Adrenal gland (tissue), 12 donors: Measurements from ENCODE around the gene FGFRL1. TPM values are rescaled to one million over a fixed set of nuclear protein-coding genes. Genes with fewer than 3 reads are reported as not detected.

Source experiments
- DNase-seq, 7 donors: peaks; one replicate each; pipeline ENCODE4 v3.0.0-alpha.2; 2019 to 2020
- H3K27ac ChIP-seq, 5 donors: fragments of 200-600 bp; sonication (generic) in 4 of 5; 1 replicate in 3 of 5; 2 replicates in 2 of 5; pipeline versions ENCODE4 v1.5.1 to v1.8.0; 2016 to 2020; ENCODE audit warnings: mild to moderate bottlenecking in 1 of 5
- H3K27me3 ChIP-seq: fragments of 200-600 bp; 2 replicates; pipeline ENCODE4 v1.8.0; 2021
- H3K36me3 ChIP-seq, 2 donors: fragments of 200-600 bp; replicated peaks in 1 of 2; 1 replicate in 1 of 2; 2 replicates in 1 of 2; pipeline versions ENCODE4 v1.5.1 to v1.8.0; 2018 to 2022
- H3K4me1 ChIP-seq, 2 donors: fragments of 200-600 bp; replicated peaks in 1 of 2; 1 replicate in 1 of 2; 2 replicates in 1 of 2; pipeline versions ENCODE4 v1.5.1 to v1.8.0; 2018 to 2021
- H3K4me3 ChIP-seq, 4 donors: fragments of 200-600 bp; sonication (generic) in 3 of 4; one replicate each; pipeline ENCODE4 v1.5.1; 2016 to 2018
- H3K9me3 ChIP-seq, 3 donors: fragments of 200-600 bp; sonication (generic) in 1 of 3; replicated peaks in 1 of 3; 1 replicate in 2 of 3; 2 replicates in 1 of 3; pipeline versions ENCODE4 v1.5.1 to v1.8.0; 2016 to 2021
- CTCF ChIP-seq, 6 experiments: fragments of 450-650 bp in 4 of 6; fragments of 200-600 bp in 2 of 6; sonication (generic) in 1 of 6; IDR thresholded peaks; 1 replicate in 5 of 6; 2 replicates in 1 of 6; pipeline versions ENCODE4 v1.5.1 to v1.8.0; 2016 to 2021; ENCODE audit warnings: antibody characterized with exemption in 6 of 6, mild to moderate bottlenecking in 2 of 6, moderate library complexity in 1 of 6
- POLR2A ChIP-seq, 2 donors: fragments of 450-650 bp; IDR thresholded peaks; one replicate each; pipeline ENCODE4 v1.6.1; 2017; ENCODE audit warnings: antibody characterized with exemption in 2 of 2, mild to moderate bottlenecking in 2 of 2, moderate library complexity in 1 of 2
- WGBS, 4 donors: extraction: QIAGEN DNeasy Blood & Tissue Kit in 2 of 4; methylation state at CpG; one replicate each; pipeline versions ENCODE4 v1.1.5 to v1.1.7; 2013 to 2017; 5-methylcytosine and 5-hydroxymethylcytosine counted together
- intact Hi-C, 2 donors: fragments of 100-400 bp; cut with DNase I; formaldehyde crosslinking; loops; one replicate each; pipeline versions ENCODE4 v1.14.1 to v1.15.0; 2022 to 2023
- polyA plus RNA-seq, 3 donors: library from polyadenylated mRNA; stranded (reverse); fragments of 200-250 nt in 2 of 3; fragments of 350-450 nt in 1 of 3; fragmentation: Illumina TruSeq in 1 of 3; extraction: RNeasy Lipid Tissue Mini Kit (QIAGEN cat#74804) in 1 of 3; gene quantifications; one replicate each; pipeline ENCODE4 v1.2.3, GENCODE V29; 2013 to 2014
- total RNA-seq, 9 donors: library from RNA; depleted of rRNA in 4 of 9; stranded (reverse); fragments of >200 nt in 4 of 9; fragments of 120-200 nt in 1 of 9; fragmentation: NEBNext Ultra II Directional in 1 of 9; extraction: Animal tissue kit (Norgen Biotek cat#: 25700) in 1 of 9; gene quantifications; one replicate each; pipeline versions ENCODE4 v1.1.0 to v1.2.4, GENCODE V29; 2013 to 2023
- donor health status: healthy with polysubstance abuse.
- donor health status: Bipolar disorder and iron deficiency.
- donor health status: DM: yes; HTN: yes; CAD: no.
- donor health status: DM: no; HTN: no; CAD: no.
- donor health status: DM: no; HTN: no; CAD: no.
- donor health status: DM: yes; HTN: yes; CAD: no.

The FGFRL1 gene
- total and polyA plus RNA-seq, 12 donors, result 24.4 to 274 (median 77.8) TPM

GRCh38 chr4:1060121-1060520 lies 48.7 kb downstream of the FGFRL1 start:
- intact Hi-C loops, result no loop called here
- H3K27ac ChIP-seq, result no peak overlapping the region
- peaks cover 19% of the 10 kb centered on the region for H3K27me3 ChIP-seq
- no peaks in the 10 kb centered on the region for H3K9me3 ChIP-seq
- H3K36me3 ChIP-seq, result no peaks in the 10 kb centered on the region
- 54 to 92% (median 63%) methylated on average over 10 of the region's 10 CpGs for WGBS, 4 donors
- H3K4me1 ChIP-seq, result no peaks in the 10 kb centered on the region
- TF ChIP-seq CTCF (IDR thresholded peaks at IDR 0.05) (no peak), POLR2A (IDR thresholded peaks at IDR 0.05) (no peak)
- H3K4me3 ChIP-seq, result no peak overlapping the region
- no peak for DNase-seq

GRCh38 chr4:1060621-1061020 lies 49.2 kb downstream of the FGFRL1 start:
- intact Hi-C loops, result no loop called here
- H3K27me3 ChIP-seq, result peaks cover 15% of the 10 kb centered on the region

GRCh38 chr4:1061056-1061700 lies 49.8 kb downstream of the FGFRL1 start:
- Histone ChIP-seq H3K4me3 (no peak overlapping the region), H3K27me3 (peaks cover 13% of the 10 kb centered on the region), H3K36me3 (no peaks in the 10 kb centered on the region), H3K27ac (no peak overlapping the region), H3K4me1 (no peaks in the 10 kb centered on the region), H3K9me3 (no peaks in the 10 kb centered on the region)
- DNase-seq, result no peak
- intact Hi-C loops, result no loop called here
- 80 to 88% (median 80%) methylated on average over 14 of the region's 14 CpGs for WGBS, 4 donors
- TF ChIP-seq CTCF (IDR thresholded peaks at IDR 0.05) (no peak), POLR2A (IDR thresholded peaks at IDR 0.05) (no peak)

More at GRCh38 chr4:1060621-1061020, 49.2 kb downstream of the FGFRL1 start:
- Histone ChIP-seq H3K9me3 (no peaks in the 10 kb centered on the region), H3K4me1 (no peaks in the 10 kb centered on the region), H3K27ac (no peak overlapping the region), H3K36me3 (no peaks in the 10 kb centered on the region), H3K4me3 (no peak overlapping the region)
- no peak for TF ChIP-seq CTCF (IDR thresholded peaks at IDR 0.05)
- no peak for TF ChIP-seq POLR2A (IDR thresholded peaks at IDR 0.05)
- WGBS, 4 donors, result 89 to 94% (median 93%) methylated on average over 5 to 9 of the region's 9 CpGs
- DNase-seq, result no peak

GRCh38 chr4:1061760-1062159 lies 50.3 kb downstream of the FGFRL1 start:
- H3K27ac ChIP-seq, result no peak overlapping the region
- no peak overlapping the region for H3K4me3 ChIP-seq
- H3K4me1 ChIP-seq, result no peaks in the 10 kb centered on the region
- WGBS, 4 donors, result 80 to 91% (median 88%) methylated on average over 6 of the region's 6 CpGs
- no peaks in the 10 kb centered on the region for H3K9me3 ChIP-seq
- peaks cover 12% of the 10 kb centered on the region for H3K27me3 ChIP-seq
- H3K36me3 ChIP-seq, result no peaks in the 10 kb centered on the region
- no peak for DNase-seq
- intact Hi-C loops, result no loop called here
- no peak for TF ChIP-seq CTCF (IDR thresholded peaks at IDR 0.05)
- TF ChIP-seq POLR2A (IDR thresholded peaks at IDR 0.05), result no peak
